HG03159 (cell line): Measurements from ENCODE around the gene TTLL8.

Source experiments
- ATAC-seq: cut with Tn5 transposase; IDR thresholded peaks from one replicate; pipeline ENCODE4 v1.9.1; 2021; ENCODE audit warnings: mild to moderate bottlenecking, moderate library complexity; ENCODE audit not compliant: unreplicated experiment

TTLL8 gene

DNA sequence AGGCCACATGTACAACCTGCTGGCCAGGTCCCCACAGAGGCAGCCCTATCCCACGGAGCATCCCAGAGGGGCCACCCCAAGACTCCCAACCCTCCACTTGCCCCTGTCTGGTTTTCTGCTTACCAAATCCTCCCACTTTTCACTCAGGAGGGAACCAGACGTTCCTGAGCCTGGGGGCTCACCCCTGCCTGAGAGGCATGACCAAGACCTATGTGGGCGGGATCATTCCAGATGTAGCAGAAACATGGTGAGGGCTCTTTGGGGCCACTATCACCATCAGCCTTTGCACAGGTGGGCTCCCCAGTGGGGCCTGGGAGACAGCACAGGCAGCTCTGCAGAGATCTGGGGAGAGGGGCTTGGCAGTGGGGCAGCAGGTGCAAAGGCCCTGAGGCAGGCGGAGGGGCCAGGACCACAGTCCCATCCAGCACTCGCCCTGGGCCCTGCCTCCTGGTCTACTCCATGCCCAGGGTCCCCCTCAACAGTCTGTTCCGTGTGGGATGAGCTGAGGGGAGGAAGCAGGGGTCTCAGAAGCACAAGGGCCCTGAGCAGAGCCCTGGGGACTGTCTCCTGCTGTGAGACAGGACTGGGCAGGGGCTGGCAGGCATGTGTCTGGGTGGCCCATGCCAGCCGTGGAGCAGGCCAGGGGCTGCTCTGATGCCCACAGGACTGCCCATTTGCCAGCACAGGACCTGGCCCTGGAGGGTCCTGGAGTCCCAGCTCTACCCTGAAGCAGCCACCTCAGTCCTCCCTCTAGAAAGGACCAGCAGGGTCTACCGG lies 88.2 kb downstream of the TTLL8 start:
- no peak for ATAC-seq

DNA sequence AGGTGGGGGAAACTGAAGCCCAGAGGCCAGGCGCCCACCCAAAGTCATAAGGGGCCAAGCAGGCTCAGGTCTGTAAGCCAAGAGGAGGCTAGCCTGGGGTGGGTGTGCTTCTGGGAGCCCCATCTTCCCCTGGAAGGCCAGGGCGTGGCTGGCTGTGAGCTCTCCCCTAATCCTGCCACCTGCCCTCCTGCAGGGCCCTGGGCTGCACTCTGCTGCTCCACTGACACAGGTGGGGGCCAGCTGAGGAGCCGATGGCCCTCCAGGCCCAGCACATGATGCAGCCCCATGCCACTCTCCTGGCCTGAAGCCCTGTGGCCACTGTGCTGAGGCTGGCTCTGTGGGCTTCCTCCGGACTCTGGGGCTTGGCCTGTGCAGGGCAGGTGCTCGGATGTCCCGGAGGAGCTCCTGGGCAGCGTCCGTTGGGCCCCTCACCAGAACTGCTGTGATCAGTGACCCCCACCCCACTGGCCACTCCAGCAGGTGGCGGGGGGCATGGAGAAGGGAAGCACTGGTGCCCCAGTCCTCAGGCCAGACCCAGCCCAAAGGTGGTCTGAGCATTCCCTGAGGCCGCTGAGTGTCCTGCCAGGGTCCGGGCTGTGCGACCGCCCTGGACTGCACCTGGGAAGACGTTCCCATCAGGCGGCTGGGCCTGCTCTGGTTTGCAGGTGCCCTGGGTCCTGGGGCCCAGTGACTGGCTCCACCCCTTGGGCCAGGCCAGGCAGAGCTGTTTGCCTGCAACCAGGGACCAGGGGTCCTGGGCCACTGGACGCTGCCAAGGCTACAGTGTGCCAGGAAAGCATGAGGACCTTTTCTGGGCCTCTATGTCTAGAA lies 89.1 kb downstream of the TTLL8 start:
- no peak for ATAC-seq
